Vagina (tissue), 2 donors: ENCODE results near the gene PRM3.

Experiments
- CTCF ChIP-seq, 3 experiments: fragments of 450-650 bp in 2 of 3; fragments of 200-600 bp in 1 of 3; sonication (generic) in 1 of 3; IDR thresholded peaks; one replicate each; pipeline ENCODE4 v1.5.1; 2017 to 2019; ENCODE audit warnings: antibody characterized with exemption in 3 of 3, mild to moderate bottlenecking in 2 of 3, moderate library complexity in 2 of 3
- POLR2A ChIP-seq, 2 donors: fragments of 450-650 bp; IDR thresholded peaks; one replicate each; pipeline ENCODE4 v1.6.1; 2017; ENCODE audit warnings: antibody characterized with exemption in 2 of 2, mild to moderate bottlenecking in 2 of 2, moderate library complexity in 2 of 2

DNA sequence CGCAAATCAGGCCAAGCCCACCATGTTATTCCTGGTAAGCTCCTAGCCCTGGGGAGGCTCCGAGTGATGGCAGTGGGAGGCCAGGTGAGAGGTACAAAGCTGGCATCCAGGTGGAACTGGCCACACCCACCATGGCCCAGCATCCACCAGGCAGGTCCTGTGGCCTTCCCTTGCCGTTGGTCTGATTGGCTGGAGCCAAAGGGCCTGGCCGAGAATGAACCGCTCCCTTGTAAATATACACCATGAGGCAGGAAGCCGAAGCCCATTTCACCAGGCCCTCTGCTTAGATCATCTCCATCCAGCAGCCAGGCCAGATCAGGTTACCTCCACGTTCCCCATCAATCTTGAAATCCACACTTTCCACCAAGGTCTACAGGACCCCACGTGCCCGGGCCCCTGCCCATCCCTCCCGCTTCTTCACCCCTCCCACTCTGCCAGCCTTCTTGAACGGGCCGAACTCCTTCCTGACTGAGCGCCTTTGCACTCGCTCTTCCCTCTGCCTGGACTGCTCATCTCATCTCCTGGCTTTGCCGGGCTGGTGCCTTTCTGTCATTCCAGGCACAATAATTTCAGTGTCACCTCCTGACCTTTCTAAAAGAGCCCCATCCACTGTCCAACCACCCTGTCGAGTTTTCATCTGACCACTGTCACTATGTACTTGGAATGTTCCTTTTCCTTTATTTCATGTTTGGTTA, 23.2 kb downstream of the PRM3 start:
- TF ChIP-seq CTCF (IDR thresholded peaks at IDR 0.05): no peak
- TF ChIP-seq POLR2A (IDR thresholded peaks at IDR 0.05): no peak
